GM18505 (cell line): Measurements from ENCODE around the gene ATP13A2.

Experiments used
- ATAC-seq: cut with Tn5 transposase; IDR thresholded peaks from one replicate; pipeline ENCODE4 v1.9.1; 2021; ENCODE audit not compliant: unreplicated experiment
- POLR2A ChIP-seq: IDR thresholded peaks from 4 replicates; pipeline ENCODE4 v1.6.1; 2011; ENCODE audit warnings: borderline replicate concordance; ENCODE audit not compliant: insufficient read depth, insufficient read length; ENCODE audit errors: extremely low read depth

The ATP13A2 gene

DNA sequence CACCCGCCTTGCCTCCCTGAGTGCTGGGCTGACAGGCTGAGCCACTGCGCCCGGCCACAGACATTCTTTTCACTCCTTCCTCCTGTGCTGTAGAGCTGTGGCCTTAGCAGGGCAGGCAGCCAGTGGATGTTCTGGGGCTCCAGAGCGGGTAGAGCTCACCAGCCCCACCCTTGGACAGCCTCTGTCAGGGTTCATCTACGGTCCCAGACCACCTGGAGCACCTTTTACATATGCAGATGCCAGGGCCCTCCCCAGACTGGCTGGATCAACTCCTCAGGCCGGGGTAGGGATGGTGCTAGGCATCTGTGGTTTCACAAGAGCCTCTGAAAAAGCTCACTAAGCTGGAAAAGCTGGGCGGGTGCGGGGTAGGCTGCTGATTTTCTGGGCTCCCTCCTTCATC is 4.6 kb downstream of the ATP13A2 start:
- TF ChIP-seq POLR2A = no peak
- ATAC-seq = no peak

DNA sequence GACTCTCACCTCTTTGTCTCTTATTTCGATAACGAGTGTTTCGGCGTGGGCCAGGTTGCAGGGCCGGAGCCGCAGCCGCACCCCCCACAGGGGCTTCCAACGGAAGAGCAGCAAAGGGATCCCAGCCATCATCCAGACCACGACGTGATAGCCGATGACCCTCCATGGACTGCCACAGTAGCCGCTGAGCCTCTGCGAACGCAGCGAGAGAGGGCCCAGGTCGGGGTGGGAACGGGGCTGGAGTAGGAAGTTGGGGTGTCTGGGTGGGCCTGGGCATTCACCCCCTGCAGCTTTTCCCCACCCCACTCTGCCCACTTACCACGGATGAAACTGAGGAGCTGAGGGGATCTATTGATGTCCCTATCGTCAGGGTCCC is 6.4 kb downstream of the ATP13A2 start:
- no peak for TF ChIP-seq POLR2A
- ATAC-seq = no peak

DNA sequence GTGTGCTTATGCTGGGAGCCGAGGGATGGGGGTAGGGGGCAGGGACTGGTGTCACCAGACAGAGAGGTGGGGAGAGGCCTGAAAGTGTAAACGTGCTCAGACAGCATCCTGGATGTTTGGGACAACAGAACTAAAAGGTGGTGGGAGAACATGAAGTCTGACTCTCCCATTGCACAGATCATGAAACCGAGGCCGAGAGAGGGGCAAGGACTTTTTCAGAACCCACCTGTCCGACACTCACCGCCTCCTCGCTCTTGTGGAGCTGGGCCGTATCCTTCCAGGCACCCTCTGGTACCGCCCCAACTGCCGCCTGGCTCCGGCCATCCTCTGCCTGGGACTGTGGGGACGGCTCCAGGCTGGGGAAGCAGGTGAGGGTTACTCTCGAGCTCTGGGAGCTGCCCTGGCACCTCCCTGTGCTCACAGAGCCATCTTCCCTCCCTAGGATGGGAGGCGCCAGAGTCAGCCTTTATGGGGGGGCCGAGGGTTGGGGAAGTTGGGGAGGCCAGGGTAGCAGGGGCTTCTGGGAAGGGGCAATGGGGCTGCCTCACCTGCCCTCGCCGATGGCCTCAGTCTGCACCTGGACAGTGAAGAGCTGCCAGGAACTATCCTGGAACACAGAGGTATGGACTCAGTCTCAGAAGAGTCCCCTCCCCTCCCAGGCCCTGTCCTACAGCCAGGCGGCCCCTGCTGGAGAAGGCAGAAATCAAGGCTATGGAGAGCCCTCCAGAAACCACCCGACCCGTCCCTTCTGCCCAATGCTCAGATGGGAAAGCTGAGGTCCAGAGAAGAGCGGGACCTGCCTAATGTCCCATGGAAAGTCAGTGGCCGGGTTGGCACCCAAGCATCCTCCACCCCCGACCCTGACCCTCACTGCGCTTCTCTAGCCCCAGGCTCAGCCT is 7.0 kb downstream of the ATP13A2 start:
- no peak for ATAC-seq
- TF ChIP-seq POLR2A = no peak

DNA sequence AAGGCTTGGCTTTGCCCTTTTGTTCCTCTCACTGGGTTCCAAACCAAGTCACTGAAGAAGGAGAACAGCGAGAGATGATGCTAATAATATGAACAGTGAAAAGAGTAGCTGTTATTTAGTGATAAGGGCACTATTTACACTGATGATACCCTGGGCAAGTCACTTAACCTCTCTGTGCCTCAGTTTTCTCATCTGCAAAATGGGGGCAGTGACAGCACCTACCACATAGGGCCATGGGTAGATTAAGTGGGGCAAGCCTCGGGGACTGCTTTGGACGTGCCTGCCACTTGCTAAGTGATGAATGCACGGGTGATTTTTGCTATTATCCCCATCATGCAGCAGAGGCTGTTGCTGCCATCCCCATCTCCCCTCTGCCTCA is 9.2 kb downstream of the ATP13A2 start:
- TF ChIP-seq POLR2A = no peak
- ATAC-seq = no peak

DNA sequence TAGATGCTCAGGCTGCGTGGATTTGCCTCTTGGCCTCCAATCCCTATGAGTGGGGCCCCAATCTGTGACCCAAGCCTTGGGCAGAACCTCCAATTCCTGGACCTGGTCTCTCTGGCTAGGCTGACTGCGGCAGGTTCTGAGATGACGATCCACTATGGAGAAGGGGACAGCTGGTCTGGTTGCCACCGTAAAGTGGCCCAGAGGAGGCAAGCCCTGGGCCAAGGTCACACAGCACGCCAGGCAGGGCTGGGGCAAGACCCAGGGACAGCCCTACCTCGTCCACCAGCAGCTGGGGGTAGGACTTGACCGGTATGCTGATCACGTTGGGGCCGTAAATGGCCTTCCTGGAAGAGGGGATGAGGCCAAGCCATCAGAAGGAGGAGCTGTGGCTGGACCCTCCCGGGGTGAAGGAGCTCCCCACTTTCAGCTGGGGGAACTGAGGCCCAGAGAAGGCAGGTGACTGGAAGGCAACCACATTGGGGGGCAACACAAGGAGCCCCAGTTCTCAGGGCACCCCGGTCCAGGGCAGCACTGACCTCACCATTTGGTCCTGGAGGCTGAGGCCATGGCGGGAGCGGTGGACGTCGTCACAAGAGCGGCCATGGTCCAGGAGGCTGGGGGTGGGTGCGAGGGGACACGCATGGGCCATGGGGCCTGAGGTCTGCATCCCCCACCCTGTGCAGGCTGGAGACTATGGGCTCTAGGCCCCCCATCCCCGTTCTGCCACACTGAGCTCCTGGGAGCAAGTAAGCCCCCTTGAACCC is 9.8 kb downstream of the ATP13A2 start:
- no peak for TF ChIP-seq POLR2A
- ATAC-seq = no peak

DNA sequence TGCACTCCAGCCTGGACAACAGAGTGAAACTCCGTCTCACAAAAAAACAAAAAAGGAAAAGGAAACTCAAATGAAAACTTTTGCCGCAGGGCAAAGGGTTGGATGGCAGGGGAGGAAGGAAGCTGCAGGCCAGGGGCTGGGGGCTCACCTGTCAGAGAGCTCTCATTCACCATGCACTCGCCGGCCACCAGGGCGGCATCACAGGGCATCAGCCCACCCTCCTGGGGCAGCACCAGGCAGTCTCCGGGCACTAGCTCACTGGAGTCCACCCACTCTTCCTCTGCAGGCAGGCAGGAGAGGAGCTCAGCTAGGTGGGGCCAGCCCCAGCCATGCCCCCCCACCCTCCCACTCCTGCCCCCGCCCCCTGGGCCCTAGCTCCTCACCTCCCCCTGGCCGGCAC is 11.9 kb downstream of the ATP13A2 start:
- no peak for ATAC-seq
- no peak for TF ChIP-seq POLR2A

DNA sequence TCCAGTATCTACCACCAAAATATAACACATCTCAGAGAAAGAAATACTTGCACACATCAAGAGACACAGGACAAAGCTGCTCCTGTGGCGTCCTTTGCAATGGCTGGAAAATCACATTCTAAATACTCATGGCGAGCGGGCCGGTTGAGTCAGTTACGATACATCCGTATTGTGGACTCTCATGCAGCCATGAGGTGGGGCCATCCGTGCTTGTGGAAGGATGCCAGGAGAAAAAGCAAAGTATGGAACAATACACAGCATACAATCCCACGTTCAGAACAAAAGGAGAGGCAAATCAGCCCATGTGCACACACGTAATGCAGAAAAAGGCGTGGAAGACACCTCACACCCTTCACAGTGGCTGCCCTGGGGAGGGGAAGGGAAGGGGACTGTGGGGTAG is 13.1 kb downstream of the ATP13A2 start:
- no peak for ATAC-seq
- TF ChIP-seq POLR2A = no peak

DNA sequence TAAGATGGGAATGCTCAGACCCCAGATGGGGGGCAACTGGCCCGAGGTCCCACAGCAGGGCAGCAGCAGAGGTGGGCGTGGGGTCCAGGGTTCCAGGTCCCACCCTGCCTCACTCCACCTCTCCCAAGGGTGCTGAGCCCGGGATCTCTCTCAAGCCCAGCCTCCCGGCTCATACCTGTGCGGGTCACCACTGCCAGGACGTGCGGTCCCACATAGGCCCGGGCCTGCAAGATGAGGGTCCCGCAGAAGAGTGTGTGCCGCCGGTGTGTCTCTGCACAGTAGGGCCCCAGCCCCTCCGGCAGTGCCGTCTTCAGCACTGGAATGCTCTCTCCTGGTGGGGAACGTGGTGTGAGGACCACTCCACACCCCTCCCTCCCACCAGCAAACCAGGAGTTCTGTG is 14.9 kb downstream of the ATP13A2 start:
- no peak for TF ChIP-seq POLR2A
- no peak for ATAC-seq

DNA sequence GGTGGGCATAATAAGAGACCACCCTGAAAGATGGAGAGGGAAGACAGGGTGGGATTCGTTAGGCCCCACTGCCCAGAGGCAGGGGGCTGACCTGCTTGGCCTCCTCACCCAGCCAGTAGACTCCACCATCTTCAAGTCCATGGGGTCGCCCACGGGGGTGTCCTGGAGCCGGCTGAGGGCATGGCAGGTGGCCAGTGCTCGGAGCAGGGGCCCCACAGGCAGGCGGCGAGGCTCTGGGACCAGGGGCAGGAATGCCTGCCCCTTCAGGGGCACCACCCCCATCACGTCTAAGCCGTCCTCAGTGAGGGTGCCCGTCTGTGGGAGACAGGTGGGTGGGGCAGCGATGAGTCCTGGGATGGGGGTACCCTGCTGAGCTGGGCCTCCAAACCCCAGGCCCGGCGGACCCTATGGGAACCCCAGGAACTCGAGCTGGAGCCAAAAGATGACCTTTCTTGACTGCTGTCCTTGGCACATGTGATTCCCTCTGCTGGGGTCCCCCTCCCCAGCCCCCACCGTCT is 18.1 kb downstream of the ATP13A2 start:
- TF ChIP-seq POLR2A = no peak

DNA sequence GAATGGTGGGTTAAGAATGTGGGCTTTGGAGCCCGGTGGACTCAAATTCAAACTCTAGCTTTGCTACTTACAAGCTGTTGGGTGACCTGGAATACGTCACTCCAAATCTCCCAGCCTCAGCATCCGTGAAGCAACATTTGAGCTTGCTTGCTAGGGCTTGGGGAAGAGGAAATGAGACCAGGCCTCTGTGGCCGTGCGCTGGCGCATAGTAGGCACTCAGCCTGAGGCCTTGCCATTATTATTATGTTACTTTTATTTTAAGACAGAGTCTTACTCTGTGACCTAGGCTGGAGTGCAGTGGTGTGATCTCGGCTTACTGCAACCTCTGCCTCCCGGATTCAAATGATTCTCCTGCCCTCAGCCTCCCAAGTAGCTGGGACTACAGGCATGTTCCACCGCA is 19.1 kb downstream of the ATP13A2 start:
- TF ChIP-seq POLR2A = no peak

More for the DNA sequence above, 18.1 kb downstream of the ATP13A2 start:
- no peak for ATAC-seq

DNA sequence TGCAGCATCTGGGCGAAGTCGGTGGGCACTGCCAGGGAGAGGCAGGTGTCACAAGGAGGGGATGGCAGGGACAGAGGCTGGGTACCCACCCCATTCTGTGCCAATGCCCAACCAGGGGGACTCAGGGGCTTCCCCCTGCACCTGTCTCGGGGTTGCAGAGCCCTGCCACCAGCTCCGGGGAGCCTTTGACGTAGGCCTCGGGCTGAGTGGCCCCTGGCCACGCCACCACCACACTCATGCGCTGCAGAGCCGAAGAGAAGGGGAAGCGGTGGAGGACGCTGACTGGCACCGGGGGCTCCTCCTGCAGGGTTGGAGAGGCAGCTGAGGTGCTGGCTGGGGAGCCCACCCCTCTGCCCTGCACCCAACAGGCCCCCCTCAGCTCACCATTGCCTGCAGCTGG is 19.6 kb downstream of the ATP13A2 start:
- TF ChIP-seq POLR2A = no peak
- ATAC-seq = no peak

More for the DNA sequence above, 19.1 kb downstream of the ATP13A2 start:
- ATAC-seq = no peak

DNA sequence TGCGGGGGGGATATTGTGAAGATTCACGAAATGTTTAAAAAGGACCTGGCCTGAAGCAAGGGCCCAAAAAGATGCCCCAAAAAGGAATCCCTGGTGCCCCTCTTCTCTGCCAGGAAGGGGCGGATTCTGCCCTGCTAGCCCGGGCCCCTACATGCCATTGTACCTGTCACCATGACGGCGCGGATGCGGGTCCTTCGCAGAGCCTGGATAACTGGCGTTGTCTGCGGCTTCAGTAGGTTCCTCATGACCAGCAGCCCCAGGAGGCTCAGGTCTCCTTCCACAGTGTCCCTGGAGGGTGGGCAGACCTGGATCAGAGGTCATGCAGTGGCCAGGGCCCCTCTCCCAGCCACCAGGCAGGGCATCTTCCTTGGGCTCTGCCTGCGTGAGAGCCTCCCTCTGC is 20.2 kb downstream of the ATP13A2 start:
- no peak for TF ChIP-seq POLR2A

DNA sequence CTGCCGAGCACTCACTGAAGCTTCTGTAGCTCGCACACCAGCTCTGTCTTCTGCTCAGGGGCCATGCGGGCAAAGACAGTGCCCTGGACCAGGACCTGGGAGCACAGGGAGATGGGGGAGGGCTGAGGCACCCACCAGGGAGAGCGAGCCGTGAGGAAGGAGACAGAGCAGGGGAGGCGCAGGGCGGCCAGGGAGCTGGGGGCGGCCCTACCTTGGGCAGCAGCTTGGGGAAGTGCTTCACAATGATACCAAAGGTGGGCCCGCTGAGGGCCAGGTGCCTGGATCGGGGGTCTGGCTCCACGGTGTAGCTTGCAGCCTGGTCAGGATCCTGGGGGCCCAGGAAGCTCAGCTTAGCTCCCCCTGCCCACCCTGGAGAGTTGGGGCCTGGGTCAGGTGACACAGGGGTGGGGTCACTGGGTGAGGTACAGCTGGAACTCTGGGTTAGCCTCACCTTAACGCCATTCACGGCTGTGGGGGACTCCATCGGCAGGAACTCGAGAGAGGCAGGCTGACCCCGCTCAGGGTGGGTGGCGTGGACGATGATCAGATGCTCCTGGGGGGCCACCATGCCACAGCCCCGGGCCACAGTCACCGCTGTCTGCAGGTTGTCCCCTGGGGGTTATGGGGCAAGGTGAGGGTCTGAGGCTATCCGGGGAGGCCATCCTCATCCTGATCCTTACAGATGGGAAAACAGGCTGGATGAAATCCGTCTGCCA is 21.9 kb downstream of the ATP13A2 start:
- TF ChIP-seq POLR2A = no peak

More for the DNA sequence above, 20.2 kb downstream of the ATP13A2 start:
- ATAC-seq = no peak

DNA sequence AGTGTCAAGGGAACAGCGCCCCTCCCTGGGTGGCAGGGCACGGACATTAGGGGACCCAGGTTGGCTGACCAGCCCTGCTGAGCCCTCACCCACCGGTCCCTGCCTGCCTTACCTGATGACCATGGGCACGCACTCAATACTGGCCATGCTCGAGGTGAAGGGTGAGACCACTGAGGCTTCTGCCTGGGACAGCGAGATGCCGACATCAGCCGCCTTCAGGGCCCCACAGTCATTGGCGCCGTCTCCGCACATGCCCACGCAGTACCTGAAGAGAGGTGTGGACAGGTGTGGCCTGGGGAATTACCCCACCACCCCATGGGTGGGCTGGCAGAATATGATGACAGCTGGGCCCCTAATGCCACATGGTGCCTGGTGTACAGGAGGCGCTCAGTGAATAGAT is 23.5 kb downstream of the ATP13A2 start:
- no peak for ATAC-seq
- TF ChIP-seq POLR2A = no peak

More for the DNA sequence above, 21.9 kb downstream of the ATP13A2 start:
- ATAC-seq = no peak

DNA sequence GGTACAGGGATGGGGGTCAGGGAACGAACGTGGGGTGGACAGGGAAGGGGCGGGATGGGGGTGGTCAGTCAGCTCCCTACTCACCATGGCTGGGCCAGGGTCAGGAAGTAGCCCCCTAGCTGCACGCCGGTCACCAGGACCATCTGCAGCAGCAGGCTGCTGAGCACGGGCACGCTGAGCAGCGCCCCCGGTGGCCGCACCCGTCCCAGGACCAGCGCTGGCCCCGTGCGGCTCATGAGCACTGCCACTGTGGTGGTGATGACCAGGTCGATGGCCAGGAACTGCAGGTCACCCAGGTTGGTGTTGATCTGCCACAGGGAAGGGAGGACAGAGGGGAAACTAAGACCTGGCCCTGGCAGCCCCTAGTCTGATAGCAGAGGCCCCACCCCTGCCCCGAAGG is 24.8 kb downstream of the ATP13A2 start:
- TF ChIP-seq POLR2A = no peak
- ATAC-seq = no peak
